CD4-positive, alpha-beta T cell (primary cell): ENCODE results near the gene MAP7D1. TPM values are rescaled to one million over a fixed set of nuclear protein-coding genes. Genes with fewer than 3 reads are reported as not detected.

ENCODE experiments used
- ATAC-seq: fragments of 200-7000 bp; cut with Tn5 transposase; one replicate; pipeline ENCODE4 v1.10.0; 2022; ENCODE audit warnings: mild to moderate bottlenecking; ENCODE audit not compliant: poor library complexity
- CTCF ChIA-PET: fragments of 350-600 bp; sonication (Branson Sonifier 250); formaldehyde crosslinking; loops from one replicate; lab custom pipeline; 2021; ENCODE audit warnings: antibody characterized with exemption, inconsistent platforms; lab: Charles Lee
- POLR2A ChIA-PET: fragments of 350-600 bp; sonication (Branson Sonifier 250); formaldehyde crosslinking; loops from one replicate; lab custom pipeline; 2021; ENCODE audit warnings: antibody characterized with exemption, inconsistent platforms; lab: Charles Lee
- DNase-seq, 14 experiments: peaks; one replicate each; pipeline ENCODE4 v3.0.0-alpha.2; 2013 to 2020; ENCODE audit warnings: mixed read lengths in 2 of 14
- H3K27ac ChIP-seq, 2 donors: one replicate each; pipeline versions ENCODE4 v1.5.1 to v1.7.0; 2013; ENCODE audit warnings: low read length in 2 of 2, low read depth in 1 of 2, mild to moderate bottlenecking in 1 of 2
- H3K27me3 ChIP-seq, 2 experiments: 1 replicate in 1 of 2; 2 replicates in 1 of 2; pipeline versions ENCODE4 v1.6.1 to v1.7.0; 2013; ENCODE audit warnings: low read length in 2 of 2, control low read depth in 1 of 2, mild to moderate bottlenecking in 1 of 2, moderate library complexity in 1 of 2; ENCODE audit not compliant: insufficient read depth in 2 of 2, control insufficient read depth in 1 of 2
- H3K36me3 ChIP-seq: one replicate; pipeline ENCODE4 v1.6.1; 2013; ENCODE audit warnings: low read length, control low read depth; ENCODE audit not compliant: insufficient read depth
- H3K4me1 ChIP-seq: one replicate; pipeline ENCODE4 v1.6.1; 2013; ENCODE audit warnings: low read length, control low read depth; ENCODE audit not compliant: insufficient read depth
- H3K4me3 ChIP-seq: one replicate; pipeline ENCODE4 v1.5.1; 2013; ENCODE audit warnings: mild to moderate bottlenecking, low read length, moderate library complexity
- H3K9me3 ChIP-seq, 2 experiments: 1 replicate in 1 of 2; 2 replicates in 1 of 2; pipeline versions ENCODE4 v1.6.1 to v1.7.0; 2013; ENCODE audit warnings: low read length in 2 of 2, mild to moderate bottlenecking in 2 of 2, control low read depth in 1 of 2, moderate library complexity in 1 of 2; ENCODE audit not compliant: control insufficient read depth in 1 of 2, insufficient read depth in 1 of 2
- H3K27ac Mint-ChIP-seq: one replicate; pipeline ENCODE4 v1.8.0; 2020; ENCODE audit warnings: mixed read lengths
- H3K27me3 Mint-ChIP-seq: one replicate; pipeline ENCODE4 v1.8.0; 2021; ENCODE audit warnings: mixed read lengths
- H3K36me3 Mint-ChIP-seq: one replicate; pipeline ENCODE4 v1.8.0; 2021; ENCODE audit warnings: low read depth, mixed read lengths
- H3K4me1 Mint-ChIP-seq: one replicate; pipeline ENCODE4 v1.8.0; 2021; ENCODE audit warnings: low read depth, mixed read lengths
- H3K4me3 Mint-ChIP-seq: one replicate; pipeline ENCODE4 v1.8.0; 2020; ENCODE audit warnings: mild to moderate bottlenecking, mixed read lengths
- H3K9me3 Mint-ChIP-seq: one replicate; pipeline ENCODE4 v1.8.0; 2020; ENCODE audit warnings: mixed read lengths
- intact Hi-C, 2 experiments: fragments of 100-400 bp; cut with DNase I in 1 of 2; cut with micrococcal nuclease in 1 of 2; formaldehyde crosslinking; loops; one replicate each; pipeline versions ENCODE4 v1.15.1 to v1.9.0; 2023 to 2025; cut with DNase I, micrococcal nuclease
- total RNA-seq, 174 experiments: library from RNA in 2 of 174; stranded (reverse) in 2 of 174; gene quantifications; one replicate each; pipeline ENCODE4 v1.2.3 and lab custom pipeline; 2021 to 2026
- TF ChIP-seq, protein P1 (sequence below): fragments of 200-600 bp; IDR thresholded peaks from one replicate; pipeline ENCODE4 v1.8.0; 2022; ENCODE audit warnings: antibody characterized with exemption, mild to moderate bottlenecking

Gene MAP7D1
- total RNA-seq, 2 experiments from 2014 or later, result 156 to 163 TPM

DNA sequence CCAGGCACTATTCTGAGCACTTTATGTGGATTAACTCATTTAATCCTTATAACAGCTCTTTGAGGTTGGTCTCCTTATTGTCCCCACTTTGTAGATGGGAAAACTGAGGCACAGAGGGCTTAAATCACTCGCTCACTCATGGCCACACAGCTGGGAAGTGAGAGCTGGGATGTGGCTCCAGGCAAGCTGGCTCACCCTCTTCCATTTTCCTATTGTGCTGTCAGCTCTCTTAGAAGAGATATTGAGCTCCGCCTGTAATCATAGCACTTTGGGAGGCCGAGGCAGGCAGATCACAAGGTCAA lies 27.1 kb upstream of the MAP7D1 start:
- H3K9me3 Mint-ChIP-seq, result no peaks in the 10 kb centered on the region
- DNase-seq (no peak), ATAC-seq (no peak)
- CTCF ChIA-PET, result no interaction called here
- H3K36me3 ChIP-seq, result no peaks in the 10 kb centered on the region
- H3K4me1 ChIP-seq, result peaks cover 11% of the 10 kb centered on the region
- peaks cover 11 to 20% of the 10 kb centered on the region in 2 experiments for H3K27me3 ChIP-seq
- H3K27me3 Mint-ChIP-seq, result peaks cover 20% of the 10 kb centered on the region
- peaks cover 18% of the 10 kb centered on the region for H3K4me1 Mint-ChIP-seq
- no peak overlapping the region for H3K27ac Mint-ChIP-seq
- H3K27ac ChIP-seq, result no peak overlapping the region
- no peak overlapping the region for H3K4me3 ChIP-seq
- TF ChIP-seq, protein P1, sequence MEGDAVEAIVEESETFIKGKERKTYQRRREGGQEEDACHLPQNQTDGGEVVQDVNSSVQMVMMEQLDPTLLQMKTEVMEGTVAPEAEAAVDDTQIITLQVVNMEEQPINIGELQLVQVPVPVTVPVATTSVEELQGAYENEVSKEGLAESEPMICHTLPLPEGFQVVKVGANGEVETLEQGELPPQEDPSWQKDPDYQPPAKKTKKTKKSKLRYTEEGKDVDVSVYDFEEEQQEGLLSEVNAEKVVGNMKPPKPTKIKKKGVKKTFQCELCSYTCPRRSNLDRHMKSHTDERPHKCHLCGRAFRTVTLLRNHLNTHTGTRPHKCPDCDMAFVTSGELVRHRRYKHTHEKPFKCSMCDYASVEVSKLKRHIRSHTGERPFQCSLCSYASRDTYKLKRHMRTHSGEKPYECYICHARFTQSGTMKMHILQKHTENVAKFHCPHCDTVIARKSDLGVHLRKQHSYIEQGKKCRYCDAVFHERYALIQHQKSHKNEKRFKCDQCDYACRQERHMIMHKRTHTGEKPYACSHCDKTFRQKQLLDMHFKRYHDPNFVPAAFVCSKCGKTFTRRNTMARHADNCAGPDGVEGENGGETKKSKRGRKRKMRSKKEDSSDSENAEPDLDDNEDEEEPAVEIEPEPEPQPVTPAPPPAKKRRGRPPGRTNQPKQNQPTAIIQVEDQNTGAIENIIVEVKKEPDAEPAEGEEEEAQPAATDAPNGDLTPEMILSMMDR, result no peak
- POLR2A ChIA-PET, result interaction anchor here (1.0 to 1.2 kb wide), 2 partner anchors 20 to 32 kb away, joined by 3 read pairs; no protein-coding TSS in a partner anchor
- H3K4me3 Mint-ChIP-seq, result no peak overlapping the region
- intact Hi-C loops, result no loop called here
- no peaks in the 10 kb centered on the region for H3K36me3 Mint-ChIP-seq
- H3K9me3 ChIP-seq, result peaks cover 0 to 3% of the 10 kb centered on the region in 2 experiments

DNA sequence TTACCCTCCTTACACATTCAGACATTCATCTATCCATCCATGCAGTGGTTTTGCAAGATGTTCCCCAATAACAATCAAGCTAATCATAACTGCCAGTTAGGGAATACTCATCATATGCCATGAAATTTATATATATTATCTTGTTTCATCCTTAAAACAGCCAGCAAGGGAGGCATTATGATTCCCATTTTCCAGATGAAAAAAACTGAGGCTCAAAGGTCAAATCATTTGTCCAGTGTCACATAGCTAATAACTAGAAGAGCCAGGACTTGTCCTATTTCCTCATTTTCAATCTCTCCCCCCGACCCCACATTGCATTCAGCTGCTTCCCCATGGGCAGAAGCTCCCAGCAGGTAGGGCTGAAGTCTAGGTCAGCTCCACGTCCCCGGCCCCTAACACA lies 23.9 kb upstream of the MAP7D1 start:
- no peak overlapping the region for H3K4me3 ChIP-seq
- no peaks in the 10 kb centered on the region for H3K9me3 ChIP-seq
- intact Hi-C loops, result no loop called here
- peaks cover 10% of the 10 kb centered on the region for H3K4me1 Mint-ChIP-seq
- H3K4me3 Mint-ChIP-seq, result no peak overlapping the region
- H3K27ac ChIP-seq, result no peak overlapping the region
- no peak overlapping the region for H3K27ac Mint-ChIP-seq
- ChIA-PET POLR2A (no interaction called here), CTCF (no interaction called here)
- peaks cover 11% of the 10 kb centered on the region for H3K36me3 ChIP-seq
- peaks cover 6% of the 10 kb centered on the region for H3K4me1 ChIP-seq
- DNase-seq, result no peak
- TF ChIP-seq, protein P1, result no peak
- no peak for ATAC-seq
- H3K27me3 Mint-ChIP-seq, result no peaks in the 10 kb centered on the region
- peaks cover 10% of the 10 kb centered on the region for H3K36me3 Mint-ChIP-seq
- H3K27me3 ChIP-seq, result no peaks in the 10 kb centered on the region
- H3K9me3 Mint-ChIP-seq, result no peaks in the 10 kb centered on the region

GRCh38 chr1:36133484-36133883 lies 22.5 kb upstream of the MAP7D1 start:
- peaks cover 25% of the 10 kb centered on the region for H3K36me3 ChIP-seq
- peaks cover 6% of the 10 kb centered on the region for H3K4me1 ChIP-seq
- CTCF ChIA-PET, result interaction anchor here (1.0 to 1.7 kb wide), 3 partner anchors 11 to 152 kb away, joined by 3 to 4 read pairs (median 3); no protein-coding TSS in a partner anchor
- H3K4me3 Mint-ChIP-seq, result no peak overlapping the region
- no peaks in the 10 kb centered on the region for H3K27me3 Mint-ChIP-seq
- H3K9me3 Mint-ChIP-seq, result no peaks in the 10 kb centered on the region
- peaks cover 10% of the 10 kb centered on the region for H3K4me1 Mint-ChIP-seq
- no peaks in the 10 kb centered on the region for H3K9me3 ChIP-seq
- POLR2A ChIA-PET, result interaction anchor here (1.2 to 1.8 kb wide), 2 partner anchors 16 to 55 kb away, joined by 3 to 6 read pairs; partner anchors contain the start of gene TRAPPC3
- H3K27me3 ChIP-seq, result no peaks in the 10 kb centered on the region
- no peak overlapping the region for H3K27ac ChIP-seq
- H3K36me3 Mint-ChIP-seq, result peaks cover 24% of the 10 kb centered on the region
- no peak overlapping the region for H3K4me3 ChIP-seq
- no peak for ATAC-seq
- DNase-seq, result no peak
- TF ChIP-seq, protein P1, result no peak
- intact Hi-C loops, result no loop called here
- H3K27ac Mint-ChIP-seq, result no peak overlapping the region
